Lung microvascular endothelial cell (primary cell): ENCODE results near the gene BBS4. TPM values are rescaled to one million over a fixed set of nuclear protein-coding genes. Genes with fewer than 3 reads are reported as not detected.

Experiments
- total RNA-seq: library from RNA; depleted of rRNA; stranded (reverse); fragments of >200 nt; gene quantifications from 2 replicates; pipeline ENCODE4 v1.2.1, GENCODE V29; 2014

The BBS4 gene
- total RNA-seq, 1 donor from 2014 or later, result 4.2 TPM

Other genes with a start within 250 kb of the BBS4 start
- 11.8 and 15.7 TPM in 2 replicates for gene ARIH1, start 211.9 kb upstream of the BBS4 start, total RNA-seq
- gene GOLGA6B, start 31.5 kb upstream of the BBS4 start, total RNA-seq, result not detected in 2 replicates
- under 0.01 TPM in 1 of 2 replicates, not detected in the other for gene HIGD2B, start within 50 bp of the BBS4 start, total RNA-seq
- 25.9 and 39.7 TPM in 2 replicates for gene ADPGK, start 97.6 kb downstream of the BBS4 start, total RNA-seq